Activated gamma-delta T cell treated with Interleukin-2 at 50 U/mL for 16 hours (primary cell): ENCODE results near the gene SNX27.
"Not testable (repeated sequence)": the region's sequence is repeated elsewhere in the genome, so short reads cannot be mapped to it uniquely, and the experiment has no call there.

Experiments used
- DNase-seq: peaks from one replicate; pipeline ENCODE4 v3.0.0-alpha.2; 2020

The SNX27 gene

GRCh38 chr1:151606384-151606783 lies 5.5 kb upstream of the SNX27 start:
- no peak for DNase-seq

- DNase-seq, result no peak
Observed at GRCh38 chr1:151606857-151607256, 5.0 kb upstream of the SNX27 start.

- no peak for DNase-seq
Observed at GRCh38 chr1:151610142-151610541, 1.7 kb upstream of the SNX27 start.

- no peak for DNase-seq
Observed at GRCh38 chr1:151611288-151611790, 511 bp upstream of the SNX27 start.

- DNase-seq, result no peak
Observed at GRCh38 chr1:151612501-151613281, 841 bp downstream of the SNX27 start.

- no peak for DNase-seq
Observed at GRCh38 chr1:151613282-151613780, 1.5 kb downstream of the SNX27 start.

- no peak for DNase-seq
Observed at GRCh38 chr1:151615711-151616504, 4.1 kb downstream of the SNX27 start.

- DNase-seq, result no peak
Observed at GRCh38 chr1:151616505-151616849, 4.6 kb downstream of the SNX27 start.

- DNase-seq, result no peak
Observed at GRCh38 chr1:151618003-151618402, 6.2 kb downstream of the SNX27 start.

GRCh38 chr1:151618470-151618869 lies 6.6 kb downstream of the SNX27 start:
- DNase-seq, result no peak

GRCh38 chr1:151618996-151619395 lies 7.1 kb downstream of the SNX27 start:
- DNase-seq, result not testable (repeated sequence)

GRCh38 chr1:151619489-151620093 lies 7.7 kb downstream of the SNX27 start:
- no peak for DNase-seq

GRCh38 chr1:151620286-151620685 lies 8.4 kb downstream of the SNX27 start:
- DNase-seq, result no peak

GRCh38 chr1:151621351-151621750 lies 9.5 kb downstream of the SNX27 start:
- no peak for DNase-seq

- DNase-seq, result no peak
Observed at GRCh38 chr1:151624783-151625182, 12.9 kb downstream of the SNX27 start.

GRCh38 chr1:151626740-151627334 lies 15.0 kb downstream of the SNX27 start:
- DNase-seq, result no peak

- no peak for DNase-seq
Observed at GRCh38 chr1:151629278-151629677, 17.4 kb downstream of the SNX27 start.

- no peak for DNase-seq
Observed at GRCh38 chr1:151635479-151636072, 23.7 kb downstream of the SNX27 start.

GRCh38 chr1:151638074-151638775 lies 26.4 kb downstream of the SNX27 start:
- no peak for DNase-seq

GRCh38 chr1:151638812-151639211 lies 27.0 kb downstream of the SNX27 start:
- DNase-seq, result no peak

GRCh38 chr1:151639466-151639865 lies 27.6 kb downstream of the SNX27 start:
- DNase-seq, result no peak

- no peak for DNase-seq
Observed at GRCh38 chr1:151641229-151641628, 29.4 kb downstream of the SNX27 start.
